ENCODE results near the gene ACRV1.
A peak's percentile ranks its signal among the peaks of the same experiment; 100 is the strongest.

GRCh38 chr11:125679837-125680236 lies 810 bp downstream of the ACRV1 start:
- TF ChIP-seq CTCF (conservative IDR thresholded peaks at IDR 0.05) (peak; percentile 33; the same call in 1 of the 2 replicates), ZFX (IDR thresholded peaks at IDR 0.05) (no peak)

All from C4-2B (cell line).